Neural progenitor cell (in vitro differentiated cells): ENCODE data around the gene ZCWPW1. TPM values are rescaled to one million over a fixed set of nuclear protein-coding genes. Genes with fewer than 3 reads are reported as not detected.
A peak's percentile ranks its signal among the peaks of the same experiment; 100 is the strongest.

Source experiments
- DNase-seq: peaks from one replicate; pipeline ENCODE4 v3.0.0-alpha.2; 2016; ENCODE audit warnings: low spot score
- H2AFZ ChIP-seq: fragments of 200-600 bp; sonication (generic); replicated peaks from 2 replicates; pipeline ENCODE4 v1.6.1; 2016; ENCODE audit warnings: antibody characterized with exemption
- H3F3A ChIP-seq: fragments of 200-600 bp; sonication (generic); 2 replicates; pipeline ENCODE4 v1.6.1; 2016; ENCODE audit warnings: antibody characterized with exemption, low read depth
- H3K27ac ChIP-seq: fragments of 200-600 bp; sonication (generic); 2 replicates; pipeline ENCODE4 v1.5.1; 2016; ENCODE audit warnings: mild to moderate bottlenecking
- H3K27me3 ChIP-seq: fragments of 200-600 bp; sonication (generic); 2 replicates; pipeline ENCODE4 v1.6.1; 2016; ENCODE audit warnings: mild to moderate bottlenecking, moderate library complexity
- H3K36me3 ChIP-seq: fragments of 200-600 bp; sonication (generic); 2 replicates; pipeline ENCODE4 v1.5.1; 2016
- H3K4me1 ChIP-seq: fragments of 200-600 bp; sonication (generic); 2 replicates; pipeline ENCODE4 v1.6.1; 2016; ENCODE audit warnings: mixed run types
- H3K4me2 ChIP-seq: fragments of 200-600 bp; sonication (generic); 2 replicates; pipeline ENCODE4 v1.6.1; 2016
- H3K4me3 ChIP-seq: fragments of 200-600 bp; sonication (generic); 2 replicates; pipeline ENCODE4 v1.5.1; 2016
- H3K79me2 ChIP-seq: fragments of 200-600 bp; sonication (generic); 2 replicates; pipeline ENCODE4 v1.6.1; 2016; ENCODE audit warnings: low read depth
- H3K9ac ChIP-seq: fragments of 200-600 bp; sonication (generic); 2 replicates; pipeline ENCODE4 v1.6.1; 2016
- H3K9me3 ChIP-seq: fragments of 200-600 bp; sonication (generic); 2 replicates; pipeline ENCODE4 v1.5.1; 2016; ENCODE audit warnings: low read depth
- H4K20me1 ChIP-seq: fragments of 200-600 bp; sonication (generic); 2 replicates; pipeline ENCODE4 v1.6.1; 2016; ENCODE audit warnings: low read depth
- H3K27ac Mint-ChIP-seq: 3 replicates; pipeline ENCODE4 v1.8.0; 2021; ENCODE audit warnings: mixed read lengths
- H3K27me3 Mint-ChIP-seq: 2 replicates; pipeline ENCODE4 v1.8.0; 2022; ENCODE audit warnings: low read depth, mild to moderate bottlenecking, inconsistent platforms, moderate library complexity, mixed read lengths; ENCODE audit not compliant: insufficient read depth
- H3K36me3 Mint-ChIP-seq: 3 replicates; pipeline ENCODE4 v1.8.0; 2021; ENCODE audit warnings: mixed read lengths
- H3K4me1 Mint-ChIP-seq: 3 replicates; pipeline ENCODE4 v1.8.0; 2021; ENCODE audit warnings: mixed read lengths
- H3K4me3 Mint-ChIP-seq: 3 replicates; pipeline ENCODE4 v1.8.0; 2021; ENCODE audit warnings: mild to moderate bottlenecking, moderate library complexity, mixed read lengths
- H3K9me3 Mint-ChIP-seq: 3 replicates; pipeline ENCODE4 v1.8.0; 2020; ENCODE audit warnings: mixed read lengths
- EZH2 ChIP-seq: fragments of 200-600 bp; sonication (generic); IDR thresholded peaks from 2 replicates; pipeline ENCODE4 v1.6.1; 2017; ENCODE audit warnings: antibody characterized with exemption, mild to moderate bottlenecking, moderate library complexity
- EZH2phosphoT487 ChIP-seq: fragments of 200-600 bp; sonication (generic); IDR thresholded peaks from 2 replicates; pipeline ENCODE4 v1.6.1; 2017; ENCODE audit warnings: antibody characterized with exemption
- total RNA-seq: library from RNA; depleted of rRNA; stranded (reverse); fragments of >200 nt; gene quantifications from 2 replicates; pipeline ENCODE4 v1.2.3, GENCODE V29; 2015; ENCODE audit warnings: low replicate concordance
- TF ChIP-seq, protein P1 (sequence below): fragments of 200-600 bp; sonication (generic); IDR thresholded peaks from 2 replicates; pipeline ENCODE4 v1.5.1; 2017; ENCODE audit warnings: antibody characterized with exemption, mild to moderate bottlenecking

The ZCWPW1 gene
- 1.4 and 1.8 TPM in 2 replicates for total RNA-seq

GRCh38 chr7:100428199-100428966 is at the start of gene ZCWPW1:
TSS of gene ZCWPW1 (minus strand) at chr7:100428703. CDS start at chr7:100420649, 8,054 bp downstream.
- Mint-ChIP-seq H3K9me3 (peaks cover 2% of the 10 kb centered on the region), H3K4me3 (peak within 1 kb of the TSS; percentile 99), H3K27ac (peak within 1 kb of the TSS; percentile 100), H3K27me3 (peaks cover 9% of the 10 kb centered on the region), H3K4me1 (peaks cover 30% of the 10 kb centered on the region), H3K36me3 (peaks cover 19% of the 10 kb centered on the region)
- peaks cover 44% of the 10 kb centered on the region for H3F3A ChIP-seq
- TF ChIP-seq EZH2phosphoT487 (no peak), EZH2 (no peak)
- TF ChIP-seq, protein P1, sequence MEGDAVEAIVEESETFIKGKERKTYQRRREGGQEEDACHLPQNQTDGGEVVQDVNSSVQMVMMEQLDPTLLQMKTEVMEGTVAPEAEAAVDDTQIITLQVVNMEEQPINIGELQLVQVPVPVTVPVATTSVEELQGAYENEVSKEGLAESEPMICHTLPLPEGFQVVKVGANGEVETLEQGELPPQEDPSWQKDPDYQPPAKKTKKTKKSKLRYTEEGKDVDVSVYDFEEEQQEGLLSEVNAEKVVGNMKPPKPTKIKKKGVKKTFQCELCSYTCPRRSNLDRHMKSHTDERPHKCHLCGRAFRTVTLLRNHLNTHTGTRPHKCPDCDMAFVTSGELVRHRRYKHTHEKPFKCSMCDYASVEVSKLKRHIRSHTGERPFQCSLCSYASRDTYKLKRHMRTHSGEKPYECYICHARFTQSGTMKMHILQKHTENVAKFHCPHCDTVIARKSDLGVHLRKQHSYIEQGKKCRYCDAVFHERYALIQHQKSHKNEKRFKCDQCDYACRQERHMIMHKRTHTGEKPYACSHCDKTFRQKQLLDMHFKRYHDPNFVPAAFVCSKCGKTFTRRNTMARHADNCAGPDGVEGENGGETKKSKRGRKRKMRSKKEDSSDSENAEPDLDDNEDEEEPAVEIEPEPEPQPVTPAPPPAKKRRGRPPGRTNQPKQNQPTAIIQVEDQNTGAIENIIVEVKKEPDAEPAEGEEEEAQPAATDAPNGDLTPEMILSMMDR: no peak
- peak within 1 kb of the TSS; percentile 84 for H3K9ac ChIP-seq
- H3K27me3 ChIP-seq: peaks cover 10% of the 10 kb centered on the region
- peaks cover 37% of the 10 kb centered on the region for H3K79me2 ChIP-seq
- peak within 1 kb of the TSS; percentile 82 for H3K4me2 ChIP-seq
- H2AFZ ChIP-seq: peak within 1 kb of the TSS; percentile 88
- H3K9me3 ChIP-seq: no peaks in the 10 kb centered on the region
- no peaks in the 10 kb centered on the region for H3K36me3 ChIP-seq
- H3K4me1 ChIP-seq: peaks cover 21% of the 10 kb centered on the region
- H3K4me3 ChIP-seq: peak within 1 kb of the TSS; percentile 71
- peak within 1 kb of the TSS; percentile 98 for H3K27ac ChIP-seq
- H4K20me1 ChIP-seq: peaks cover 26% of the 10 kb centered on the region
- DNase-seq: peak; percentile 97

- no peak for DNase-seq
- H3K36me3 ChIP-seq: no peaks in the 10 kb centered on the region
- H3F3A ChIP-seq: peaks cover 27% of the 10 kb centered on the region
- H4K20me1 ChIP-seq: peaks cover 6% of the 10 kb centered on the region
- TF ChIP-seq, protein P1: no peak
- TF ChIP-seq EZH2 (no peak), EZH2phosphoT487 (no peak)
- H3K4me3 Mint-ChIP-seq: peak overlapping the region; percentile 92
- no peaks in the 10 kb centered on the region for H3K9me3 ChIP-seq
- H3K36me3 Mint-ChIP-seq: no peaks in the 10 kb centered on the region
- H3K27ac ChIP-seq: no peak overlapping the region
- peaks cover 14% of the 10 kb centered on the region for H3K79me2 ChIP-seq
- H3K27ac Mint-ChIP-seq: no peak overlapping the region
- H3K27me3 Mint-ChIP-seq: peaks cover 7% of the 10 kb centered on the region
- H3K9ac ChIP-seq: no peak overlapping the region
- peaks cover 6% of the 10 kb centered on the region for H3K27me3 ChIP-seq
- H3K4me1 ChIP-seq: peaks cover 16% of the 10 kb centered on the region
- H3K9me3 Mint-ChIP-seq: no peaks in the 10 kb centered on the region
- H3K4me2 ChIP-seq: peak overlapping the region; percentile 94
- peak overlapping the region; percentile 71 for H3K4me3 ChIP-seq
- peaks cover 42% of the 10 kb centered on the region for H3K4me1 Mint-ChIP-seq
- H2AFZ ChIP-seq: no peak overlapping the region
Observed at GRCh38 chr7:100477871-100478267, 49.4 kb upstream of the ZCWPW1 start.

GRCh38 chr7:100476903-100477870 is 48.7 kb upstream of the ZCWPW1 start:
- Histone ChIP-seq H3K27ac (no peak overlapping the region), H3K36me3 (no peaks in the 10 kb centered on the region), H3K9ac (no peak overlapping the region), H3K4me3 (peak overlapping the region; percentile 71), H3K9me3 (no peaks in the 10 kb centered on the region), H3K27me3 (no peaks in the 10 kb centered on the region), H3K79me2 (peaks cover 14% of the 10 kb centered on the region), H3K4me1 (peaks cover 16% of the 10 kb centered on the region), H2AFZ (no peak overlapping the region), H3K4me2 (peak overlapping the region; percentile 94), H3F3A (peaks cover 21% of the 10 kb centered on the region), H4K20me1 (peaks cover 6% of the 10 kb centered on the region)
- no peak for TF ChIP-seq EZH2phosphoT487
- TF ChIP-seq, protein P1: peak; percentile 38
- DNase-seq: no peak
- H3K4me3 Mint-ChIP-seq: peak overlapping the region; percentile 77
- H3K9me3 Mint-ChIP-seq: no peaks in the 10 kb centered on the region
- H3K27ac Mint-ChIP-seq: peak overlapping the region; percentile 30
- H3K4me1 Mint-ChIP-seq: peaks cover 37% of the 10 kb centered on the region
- peaks cover 7% of the 10 kb centered on the region for H3K27me3 Mint-ChIP-seq
- no peaks in the 10 kb centered on the region for H3K36me3 Mint-ChIP-seq
